ENCODE data around the gene DTD1. TPM values are rescaled to one million over a fixed set of nuclear protein-coding genes. Genes with fewer than 3 reads are reported as not detected.
A peak's percentile ranks its signal among the peaks of the same experiment; 100 is the strongest.

Gene DTD1
- total RNA-seq, 3 donors from 2014 or later, result 10.9 to 18.1 (median 14.1) TPM

DNA sequence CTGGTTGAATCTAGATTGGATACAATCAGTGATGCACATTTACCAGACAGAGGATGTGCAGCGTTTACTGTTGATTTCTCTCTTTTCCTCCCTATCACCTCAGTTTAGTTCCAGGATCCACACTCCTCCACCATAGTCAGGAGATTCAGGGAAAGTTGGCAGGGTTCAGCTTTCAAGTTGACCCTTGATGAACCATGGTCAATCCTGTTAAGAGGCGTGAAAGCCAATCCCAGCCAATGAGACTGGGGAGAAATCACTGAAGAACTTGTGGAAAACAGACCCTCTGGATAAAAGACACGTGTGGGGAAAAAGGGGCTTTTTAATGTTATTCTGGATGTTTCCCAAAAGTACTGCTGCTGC lies 206.6 kb downstream of the DTD1 start:
- DNase-seq, result no peak
- intact Hi-C loops (cut with DNase I, micrococcal nuclease), result no loop called here
- H3K4me3 ChIP-seq, result peak overlapping the region; percentile 22
- no peaks in the 10 kb centered on the region for H3K4me1 ChIP-seq (ENCODE audit: low read depth)
- peak; percentile 28 for ATAC-seq
- no peaks in the 10 kb centered on the region for H3K36me3 ChIP-seq (ENCODE audit: low read depth)
- H3K9me3 ChIP-seq, result no peaks in the 10 kb centered on the region
- TF ChIP-seq CTCF (IDR thresholded peaks at IDR 0.05), result no peak

DNA sequence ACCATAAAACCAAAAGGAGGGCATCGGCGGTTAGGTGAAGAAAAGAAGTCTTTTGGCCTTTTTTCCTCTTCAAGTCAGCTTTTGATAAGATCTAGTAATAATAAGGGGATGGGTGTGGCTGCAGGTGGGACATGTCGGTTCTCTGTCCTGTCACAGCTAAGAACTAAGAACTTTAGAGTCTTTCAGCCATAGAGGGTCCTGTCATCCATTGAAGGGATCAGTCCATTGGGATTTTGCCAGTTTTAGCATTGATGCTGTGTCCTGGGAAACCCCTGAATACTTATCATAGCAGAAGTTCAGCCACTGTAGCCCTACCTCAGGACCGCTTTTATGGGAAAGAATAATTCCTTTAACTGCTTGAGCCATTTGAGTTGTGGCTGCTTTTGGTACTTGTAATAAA lies 207.5 kb downstream of the DTD1 start:
- no peak for TF ChIP-seq CTCF (IDR thresholded peaks at IDR 0.05)

GRCh38 chr20:18796282-18796833 lies 208.5 kb downstream of the DTD1 start:
- ATAC-seq (no peak), DNase-seq (no peak)
- TF ChIP-seq CTCF (IDR thresholded peaks at IDR 0.05), result no peak
- Histone ChIP-seq H3K4me1 (ENCODE audit: low read depth) (no peaks in the 10 kb centered on the region), H3K9me3 (no peaks in the 10 kb centered on the region), H3K4me3 (no peak overlapping the region), H3K36me3 (ENCODE audit: low read depth) (no peaks in the 10 kb centered on the region)
- intact Hi-C loops (cut with DNase I, micrococcal nuclease), result no loop called here

More for the DNA sequence above, 207.5 kb downstream of the DTD1 start:
- Histone ChIP-seq H3K4me3 (no peak overlapping the region), H3K4me1 (ENCODE audit: low read depth) (no peaks in the 10 kb centered on the region), H3K36me3 (ENCODE audit: low read depth) (no peaks in the 10 kb centered on the region), H3K9me3 (no peaks in the 10 kb centered on the region)
- ATAC-seq (no peak), DNase-seq (no peak)
- intact Hi-C loops (cut with DNase I, micrococcal nuclease), result no loop called here

- no peaks in the 10 kb centered on the region for H3K9me3 ChIP-seq
- intact Hi-C loops (cut with DNase I, micrococcal nuclease), result no loop called here
- ATAC-seq (no peak), DNase-seq (no peak)
- no peaks in the 10 kb centered on the region for H3K4me1 ChIP-seq (ENCODE audit: low read depth)
- no peak overlapping the region for H3K4me3 ChIP-seq
- no peaks in the 10 kb centered on the region for H3K36me3 ChIP-seq (ENCODE audit: low read depth)
- no peak for TF ChIP-seq CTCF (IDR thresholded peaks at IDR 0.05)
Observed at GRCh38 chr20:18801516-18801915, 213.7 kb downstream of the DTD1 start.

GRCh38 chr20:18802012-18802634 lies 214.3 kb downstream of the DTD1 start:
- intact Hi-C loops (cut with DNase I, micrococcal nuclease), result no loop called here
- H3K36me3 ChIP-seq (ENCODE audit: low read depth), result no peaks in the 10 kb centered on the region
- no peaks in the 10 kb centered on the region for H3K9me3 ChIP-seq
- ATAC-seq (no peak), DNase-seq (no peak)
- no peak for TF ChIP-seq CTCF (IDR thresholded peaks at IDR 0.05)
- no peaks in the 10 kb centered on the region for H3K4me1 ChIP-seq (ENCODE audit: low read depth)
- H3K4me3 ChIP-seq, result no peak overlapping the region

Data from mucosa of descending colon (tissue), 3 donors.